WTC11 (cell line): Measurements from ENCODE around the gene CABCOCO1. TPM values are rescaled to one million over a fixed set of nuclear protein-coding genes. Genes with fewer than 3 reads are reported as not detected.

ENCODE experiments used
- AFF4 ChIP-seq: sonication (generic); formaldehyde crosslinking; IDR thresholded peaks from 2 replicates; pipeline ENCODE4 v1.8.1; 2023; ENCODE audit warnings: mild to moderate bottlenecking, missing genetic modification reagents, borderline replicate concordance
- E2F4 ChIP-seq: sonication (generic); formaldehyde crosslinking; IDR thresholded peaks from 2 replicates; pipeline ENCODE4 v1.8.1; 2022; ENCODE audit warnings: low read depth, mild to moderate bottlenecking, moderate library complexity, missing genetic modification reagents, borderline replicate concordance
- GABPB1 ChIP-seq: sonication (generic); formaldehyde crosslinking; IDR thresholded peaks from 2 replicates; pipeline ENCODE4 v1.8.1; 2023; ENCODE audit warnings: mild to moderate bottlenecking, missing genetic modification reagents
- ZNF416 ChIP-seq: fragments of 250-450 bp; sonication (Bioruptor Pico); IDR thresholded peaks from 2 replicates; pipeline ENCODE4 v1.9.0; 2021; ENCODE audit warnings: mild to moderate bottlenecking, inconsistent platforms
- total RNA-seq: library from RNA; stranded (reverse); gene quantifications from 3 replicates; pipeline ENCODE4 v1.2.3, GENCODE V29; 2021

The CABCOCO1 gene
- total RNA-seq, 1 experiment from 2014 or later, result not detected

GRCh38 chr10:61815496-61815895, 152.8 kb downstream of the CABCOCO1 start (continued):
- TF ChIP-seq AFF4 (CRISPR knock-in tag), result no peak
- no peak for TF ChIP-seq E2F4
- no peak for TF ChIP-seq ZNF416 (CRISPR knock-in tag)
- TF ChIP-seq GABPB1 (CRISPR knock-in tag), result no peak

Other genes starting within 250 kb of the CABCOCO1 start
- gene TMEM26, start 209.5 kb upstream of the CABCOCO1 start, total RNA-seq, result 1.4 to 1.6 TPM (median 1.6 TPM) in 3 replicates
- 0.85 to 2.3 TPM (median 1.2 TPM) in 3 replicates for gene ARID5B, start 238.8 kb downstream of the CABCOCO1 start, total RNA-seq